NT2/D1 (cell line): ENCODE results near the gene C11orf71.

Experiments used
- SUZ12 ChIP-seq: IDR thresholded peaks from 2 replicates; pipeline ENCODE4 v1.6.1; 2011; ENCODE audit not compliant: insufficient read length, insufficient read depth; ENCODE audit errors: extremely low read depth
- YY1 ChIP-seq: IDR thresholded peaks from 2 replicates; pipeline ENCODE4 v1.6.1; 2011; ENCODE audit not compliant: insufficient read length, insufficient read depth

DNA sequence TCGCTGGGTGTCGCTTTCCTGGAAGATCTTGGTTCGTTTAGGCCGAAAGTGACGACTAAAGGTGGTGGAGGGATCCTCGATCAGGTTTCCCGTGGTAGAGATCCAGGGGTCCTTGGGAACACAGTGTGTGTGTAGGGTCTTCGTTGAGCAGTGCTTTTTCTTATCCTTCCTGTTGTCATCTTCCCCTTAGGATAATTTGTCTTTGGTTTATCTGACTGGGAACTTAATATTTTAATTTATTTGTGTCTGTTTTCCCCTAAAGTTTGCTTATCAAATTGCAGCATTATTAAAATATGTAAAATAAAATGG is 558 bp upstream of the C11orf71 start:
- no peak for TF ChIP-seq YY1
- no peak for TF ChIP-seq SUZ12
